Measurements from ENCODE around the gene MBNL1.
"Not testable (repeated sequence)": the region's sequence is repeated elsewhere in the genome, so short reads cannot be mapped to it uniquely, and the experiment has no call there.

Gene MBNL1

DNA sequence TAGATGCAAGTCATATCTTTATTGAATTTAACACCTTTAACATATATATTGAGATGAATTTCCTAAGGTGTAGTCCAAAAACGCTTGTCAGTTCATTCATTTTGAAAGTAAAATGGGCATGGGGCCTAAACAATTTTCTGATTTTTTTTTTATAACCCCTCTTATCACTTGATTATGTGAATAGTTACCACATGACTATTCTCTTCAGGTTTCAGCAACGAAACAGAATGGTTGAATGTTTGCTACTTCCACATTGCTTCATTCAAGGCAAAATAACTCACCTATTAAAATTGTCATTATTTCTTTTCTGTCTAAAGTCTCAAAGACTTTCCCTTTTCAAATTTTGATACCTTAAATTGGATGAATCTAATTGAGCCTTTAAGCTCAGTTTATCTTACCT is 96.4 kb downstream of the MBNL1 start:
- no CpG with 5 or more reads among the region's 2 CpGs for WGBS (ENCODE audit: extremely low coverage, insufficient coverage, insufficient read length)

GRCh38 chr3:152365766-152366593 is 97.3 kb downstream of the MBNL1 start:
- Histone ChIP-seq H4K8ac (ENCODE audit: low read depth, low read length) (no peak overlapping the region), H2AK5ac (ENCODE audit: low read length) (no peak overlapping the region), H3K79me1 (ENCODE audit: low read length) (no peaks in the 10 kb centered on the region), H3K36me3 (ENCODE audit: control insufficient read depth in 1 of 2, insufficient read depth in 2 of 2, low read length in 2 of 2) (no peaks in the 10 kb centered on the region), H4K91ac (ENCODE audit: low read depth, low read length) (no peak overlapping the region), H3K14ac (ENCODE audit: low read length) (no peak overlapping the region), H2BK12ac (ENCODE audit: low read length) (no peak overlapping the region), H3K79me2 (ENCODE audit: control insufficient read depth, insufficient read depth, low read length, poor library complexity) (no peaks in the 10 kb centered on the region), H2BK5ac (ENCODE audit: low read depth, low read length, poor library complexity) (no peak overlapping the region), H2AFZ (ENCODE audit: insufficient read depth, low read length, poor library complexity) (no peak overlapping the region), H3K18ac (ENCODE audit: low read length) (no peak overlapping the region), H3K4me2 (ENCODE audit: low read length) (no peak overlapping the region), H3K4me3 (ENCODE audit: low read depth, low read length) (no peak overlapping the region), H3K4me1 (ENCODE audit: control insufficient read depth in 1 of 2, insufficient read depth in 2 of 2, low read length in 2 of 2) (no peaks in the 10 kb centered on the region), H3K4ac (ENCODE audit: low read depth, low read length) (no peak overlapping the region), H2BK120ac (ENCODE audit: insufficient read depth, low read length, poor library complexity) (no peak overlapping the region), H3K9me3 (ENCODE audit: insufficient read depth, low read depth, low read length) (no peaks in the 10 kb centered on the region), H3K27ac (ENCODE audit: low read depth, low read length) (no peak overlapping the region), H4K12ac (ENCODE audit: low read depth, low read length) (no peak overlapping the region), H3K23ac (ENCODE audit: low read length) (no peak overlapping the region), H3K27me3 (ENCODE audit: insufficient read depth, low read length) (no peaks in the 10 kb centered on the region), H3K9ac (ENCODE audit: low read length) (no peak overlapping the region)
- DNase-seq: peak in 1 of 2 donors; percentile 36
- no CpG with 5 or more reads among the region's 4 CpGs for WGBS (ENCODE audit: extremely low coverage, insufficient coverage, insufficient read length)

More for the DNA sequence above, 96.4 kb downstream of the MBNL1 start:
- Histone ChIP-seq H2AK5ac (ENCODE audit: low read length) (no peak overlapping the region), H3K79me1 (ENCODE audit: low read length) (no peaks in the 10 kb centered on the region), H4K8ac (ENCODE audit: low read depth, low read length) (no peak overlapping the region), H3K27me3 (ENCODE audit: insufficient read depth, low read length) (no peaks in the 10 kb centered on the region), H4K12ac (ENCODE audit: low read depth, low read length) (no peak overlapping the region), H2AFZ (ENCODE audit: insufficient read depth, low read length, poor library complexity) (no peak overlapping the region), H3K79me2 (ENCODE audit: control insufficient read depth, insufficient read depth, low read length, poor library complexity) (no peaks in the 10 kb centered on the region), H3K4ac (ENCODE audit: low read depth, low read length) (no peak overlapping the region), H3K9ac (ENCODE audit: low read length) (no peak overlapping the region), H3K18ac (ENCODE audit: low read length) (no peak overlapping the region), H2BK12ac (ENCODE audit: low read length) (no peak overlapping the region), H3K4me1 (ENCODE audit: control insufficient read depth in 1 of 2, insufficient read depth in 2 of 2, low read length in 2 of 2) (no peaks in the 10 kb centered on the region), H3K9me3 (ENCODE audit: insufficient read depth, low read depth, low read length) (no peaks in the 10 kb centered on the region), H2BK120ac (ENCODE audit: insufficient read depth, low read length, poor library complexity) (no peak overlapping the region), H3K23ac (ENCODE audit: low read length) (no peak overlapping the region), H4K91ac (ENCODE audit: low read depth, low read length) (no peak overlapping the region), H3K14ac (ENCODE audit: low read length) (no peak overlapping the region), H3K27ac (ENCODE audit: low read depth, low read length) (no peak overlapping the region), H3K4me2 (ENCODE audit: low read length) (no peak overlapping the region), H3K4me3 (ENCODE audit: low read depth, low read length) (no peak overlapping the region), H2BK5ac (ENCODE audit: low read depth, low read length, poor library complexity) (no peak overlapping the region), H3K36me3 (ENCODE audit: control insufficient read depth in 1 of 2, insufficient read depth in 2 of 2, low read length in 2 of 2) (no peaks in the 10 kb centered on the region)
- DNase-seq: no peak

DNA sequence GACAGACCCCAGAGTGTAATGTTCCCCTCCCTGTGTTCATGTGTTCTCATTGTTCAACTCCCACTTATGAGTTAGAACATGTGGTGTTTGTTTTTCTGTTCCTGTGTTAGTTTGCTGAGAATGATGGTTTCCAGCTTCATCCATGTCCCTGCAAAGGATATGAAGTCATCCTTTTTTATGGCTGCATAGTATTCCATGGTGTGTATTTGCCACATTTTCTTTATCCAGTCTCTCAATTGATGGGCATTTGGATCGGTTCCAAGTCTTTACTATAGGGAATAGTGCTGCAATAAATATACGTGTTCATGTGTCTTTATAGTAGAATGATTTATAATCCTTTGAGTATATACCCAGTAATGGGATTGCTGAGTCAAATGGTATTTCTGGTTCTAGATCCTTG is 98.5 kb downstream of the MBNL1 start:
- H3K4me2 ChIP-seq (ENCODE audit: low read length); H4K8ac ChIP-seq (ENCODE audit: low read depth, low read length); DNase-seq; H2AK5ac ChIP-seq (ENCODE audit: low read length); H3K27me3 ChIP-seq (ENCODE audit: insufficient read depth, low read length); H3K4me3 ChIP-seq (ENCODE audit: low read depth, low read length); H3K36me3 ChIP-seq (ENCODE audit: control insufficient read depth in 1 of 2, insufficient read depth in 2 of 2, low read length in 2 of 2); H2BK120ac ChIP-seq (ENCODE audit: insufficient read depth, low read length, poor library complexity); H3K4me1 ChIP-seq (ENCODE audit: control insufficient read depth in 1 of 2, insufficient read depth in 2 of 2, low read length in 2 of 2); H3K79me2 ChIP-seq (ENCODE audit: control insufficient read depth, insufficient read depth, low read length, poor library complexity); H4K12ac ChIP-seq (ENCODE audit: low read depth, low read length); H4K91ac ChIP-seq (ENCODE audit: low read depth, low read length); H3K23ac ChIP-seq (ENCODE audit: low read length); H2BK12ac ChIP-seq (ENCODE audit: low read length); H3K27ac ChIP-seq (ENCODE audit: low read depth, low read length); H3K18ac ChIP-seq (ENCODE audit: low read length); H3K14ac ChIP-seq (ENCODE audit: low read length); H2AFZ ChIP-seq (ENCODE audit: insufficient read depth, low read length, poor library complexity); H2BK5ac ChIP-seq (ENCODE audit: low read depth, low read length, poor library complexity); H3K79me1 ChIP-seq (ENCODE audit: low read length); H3K9ac ChIP-seq (ENCODE audit: low read length); H3K4ac ChIP-seq (ENCODE audit: low read depth, low read length); H3K9me3 ChIP-seq (ENCODE audit: insufficient read depth, low read depth, low read length): not testable (repeated sequence)
- WGBS (ENCODE audit: extremely low coverage, insufficient coverage, insufficient read length): no CpG with 5 or more reads among the region's 2 CpGs

DNA sequence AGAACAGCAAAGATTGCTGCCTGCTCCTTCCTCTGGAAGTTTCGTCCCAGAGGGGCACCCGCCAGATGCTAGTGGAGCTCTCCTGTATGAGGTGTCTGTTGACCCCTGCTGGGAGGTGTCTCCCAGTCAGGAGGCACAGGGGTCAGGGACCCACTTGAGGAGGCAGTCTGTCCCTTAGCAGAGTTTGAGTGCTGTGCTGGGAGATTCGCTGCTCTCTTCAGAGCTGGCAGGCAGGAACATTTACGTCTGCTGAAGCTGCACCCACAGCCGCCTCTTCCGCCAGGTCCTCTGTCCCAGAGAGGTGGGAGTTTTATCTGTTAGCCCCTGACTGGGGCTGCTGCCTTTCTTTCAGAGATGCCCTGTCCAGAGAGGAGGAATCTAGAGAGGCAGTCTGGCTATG is 103.9 kb downstream of the MBNL1 start:
- not testable (repeated sequence) for H3K9me3 ChIP-seq (ENCODE audit: insufficient read depth, low read depth, low read length); H3K27me3 ChIP-seq (ENCODE audit: insufficient read depth, low read length); H3K4ac ChIP-seq (ENCODE audit: low read depth, low read length); H2AK5ac ChIP-seq (ENCODE audit: low read length); H3K23ac ChIP-seq (ENCODE audit: low read length); H3K79me2 ChIP-seq (ENCODE audit: control insufficient read depth, insufficient read depth, low read length, poor library complexity); H2BK120ac ChIP-seq (ENCODE audit: insufficient read depth, low read length, poor library complexity); H3K4me1 ChIP-seq (ENCODE audit: control insufficient read depth in 1 of 2, insufficient read depth in 2 of 2, low read length in 2 of 2); H3K18ac ChIP-seq (ENCODE audit: low read length); H3K4me3 ChIP-seq (ENCODE audit: low read depth, low read length); H4K12ac ChIP-seq (ENCODE audit: low read depth, low read length); H4K91ac ChIP-seq (ENCODE audit: low read depth, low read length); DNase-seq; H4K8ac ChIP-seq (ENCODE audit: low read depth, low read length); H3K9ac ChIP-seq (ENCODE audit: low read length); H2BK12ac ChIP-seq (ENCODE audit: low read length); H3K27ac ChIP-seq (ENCODE audit: low read depth, low read length); H3K79me1 ChIP-seq (ENCODE audit: low read length); H3K4me2 ChIP-seq (ENCODE audit: low read length); H2AFZ ChIP-seq (ENCODE audit: insufficient read depth, low read length, poor library complexity); H3K36me3 ChIP-seq (ENCODE audit: control insufficient read depth in 1 of 2, insufficient read depth in 2 of 2, low read length in 2 of 2); H2BK5ac ChIP-seq (ENCODE audit: low read depth, low read length, poor library complexity); H3K14ac ChIP-seq (ENCODE audit: low read length)
- WGBS (ENCODE audit: extremely low coverage, insufficient coverage, insufficient read length): no CpG with 5 or more reads among the region's 6 CpGs

Measured in trophoblast cell (in vitro differentiated cells and primary cell).